8988T (cell line): ENCODE results near the gene KIFC1.
A peak's percentile ranks its signal among the peaks of the same experiment; 100 is the strongest.

Experiments
- DNase-seq: peaks from one replicate; pipeline ENCODE4 v3.0.0; 2011

KIFC1 gene

DNA sequence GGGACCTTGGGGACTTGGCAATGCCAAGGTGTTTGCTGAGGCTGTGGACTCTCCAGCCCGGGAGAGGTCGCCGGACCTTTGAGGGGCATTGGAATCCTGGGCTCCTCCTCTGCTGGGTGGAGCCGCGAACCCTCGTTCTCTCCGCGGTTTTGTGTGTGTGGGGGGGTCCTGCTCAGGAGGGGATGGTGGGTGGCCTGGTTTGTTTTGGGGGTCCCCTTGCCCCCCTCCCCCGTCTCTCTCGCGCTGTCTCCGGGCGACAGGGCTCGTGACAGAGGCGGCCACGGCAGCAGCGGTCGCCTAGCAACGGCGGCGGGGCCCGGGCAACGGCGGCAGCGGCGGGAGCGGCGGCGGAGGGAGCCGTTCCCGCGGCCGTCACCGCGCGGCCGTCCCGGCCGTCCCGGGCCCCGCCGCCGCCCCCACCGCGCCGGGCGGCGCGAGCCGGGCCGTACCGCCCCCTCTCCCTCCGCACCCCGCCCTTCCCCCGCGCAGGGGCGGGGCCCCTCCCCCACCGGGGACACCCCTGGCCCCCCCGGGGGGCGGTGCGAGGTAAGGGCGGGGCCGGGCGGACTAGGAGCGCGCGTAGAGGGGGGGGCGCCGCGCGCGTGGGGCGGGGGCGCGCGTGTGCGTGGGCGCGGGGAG lies 36.1 kb downstream of the KIFC1 start:
- DNase-seq = peak; percentile 94

DNA sequence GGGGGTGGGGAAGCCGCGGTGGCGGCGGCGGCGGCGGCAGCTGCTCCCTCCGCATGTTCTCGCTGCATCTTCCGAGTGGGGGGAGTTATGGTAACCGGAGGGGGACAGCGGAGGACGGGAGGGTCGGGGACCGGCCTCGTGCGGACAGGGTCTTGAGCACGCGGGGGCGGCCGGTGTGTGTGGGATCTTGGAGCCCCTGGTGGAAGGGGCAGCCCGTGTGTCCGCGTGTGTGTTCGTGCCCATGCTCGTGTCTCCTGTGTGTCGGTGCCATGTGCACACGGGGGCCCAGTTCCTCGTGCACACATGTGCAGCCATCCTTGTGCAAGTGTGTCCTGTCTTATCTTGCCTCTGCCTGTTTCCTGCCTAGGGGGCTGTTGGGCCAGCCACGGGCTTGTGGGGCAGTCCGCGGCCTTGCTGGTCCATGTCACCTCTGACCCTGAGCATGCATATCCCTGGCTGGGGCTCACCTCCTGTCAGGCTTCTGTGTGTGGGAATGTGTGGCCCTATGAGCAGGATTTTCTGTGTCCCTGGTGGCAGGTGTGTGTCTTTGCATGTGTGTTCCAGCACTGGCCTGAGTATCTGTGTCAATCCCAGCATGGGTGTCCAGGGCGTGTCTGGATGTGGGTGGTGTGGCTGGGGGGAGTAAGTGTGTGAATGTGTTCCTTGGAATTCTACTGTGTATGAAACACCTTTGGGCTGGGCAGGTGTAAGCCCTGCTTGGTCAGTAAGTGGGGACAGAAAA lies 36.8 kb downstream of the KIFC1 start:
- peak; percentile 92 for DNase-seq

DNA sequence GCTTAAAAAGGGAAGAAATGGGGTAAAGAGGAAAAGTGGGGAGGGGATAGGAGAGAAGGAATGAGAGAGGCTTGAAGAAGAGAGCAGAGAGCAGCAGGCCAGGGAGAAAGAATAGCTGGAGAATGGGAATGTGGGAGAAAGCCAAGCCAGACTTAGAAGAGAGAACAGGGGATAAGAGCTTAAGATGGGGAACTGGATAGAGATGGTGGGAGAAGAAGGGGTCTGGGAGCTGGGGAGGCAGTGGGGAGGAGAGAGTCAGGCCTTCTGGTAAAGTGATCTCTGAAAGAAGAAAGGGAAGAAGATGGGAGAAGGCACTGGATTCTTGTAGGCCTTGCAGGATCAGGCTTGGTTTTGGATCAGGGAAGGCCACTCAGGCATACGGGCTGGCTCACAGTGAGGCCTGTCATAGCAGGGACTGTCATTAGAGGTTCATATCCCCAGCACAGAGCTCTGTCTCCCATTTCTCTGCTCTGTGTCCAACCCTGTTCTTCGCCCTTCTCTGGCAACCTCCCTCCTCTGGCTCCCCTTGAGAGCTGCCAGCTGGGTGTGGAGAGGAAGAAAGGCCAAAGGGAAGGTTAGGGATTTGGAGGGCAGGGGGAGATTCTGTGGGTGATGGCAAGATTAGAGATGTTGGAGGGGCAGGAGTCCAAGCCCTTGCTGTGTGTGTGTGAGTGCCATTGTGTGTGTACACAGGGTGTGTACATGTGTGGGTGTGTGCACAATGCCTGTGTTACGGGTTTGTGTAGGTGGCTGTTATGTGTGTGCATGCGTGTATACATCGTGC lies 37.5 kb downstream of the KIFC1 start:
- no peak for DNase-seq

DNA sequence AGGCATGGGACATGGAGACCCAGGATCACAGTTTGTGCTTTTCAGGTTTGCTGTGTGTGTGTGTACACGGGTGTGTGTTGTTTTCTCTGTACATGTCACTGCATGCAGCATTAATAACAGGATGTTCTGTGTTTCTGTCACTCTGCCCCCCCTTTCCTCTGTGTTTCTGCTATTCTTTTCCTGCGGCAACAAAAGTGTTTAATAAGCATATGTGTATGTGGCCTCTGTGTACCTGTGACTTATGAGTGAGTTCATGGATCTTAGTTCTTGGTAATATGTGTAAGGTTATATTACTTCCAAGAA lies 38.1 kb downstream of the KIFC1 start:
- no peak for DNase-seq

DNA sequence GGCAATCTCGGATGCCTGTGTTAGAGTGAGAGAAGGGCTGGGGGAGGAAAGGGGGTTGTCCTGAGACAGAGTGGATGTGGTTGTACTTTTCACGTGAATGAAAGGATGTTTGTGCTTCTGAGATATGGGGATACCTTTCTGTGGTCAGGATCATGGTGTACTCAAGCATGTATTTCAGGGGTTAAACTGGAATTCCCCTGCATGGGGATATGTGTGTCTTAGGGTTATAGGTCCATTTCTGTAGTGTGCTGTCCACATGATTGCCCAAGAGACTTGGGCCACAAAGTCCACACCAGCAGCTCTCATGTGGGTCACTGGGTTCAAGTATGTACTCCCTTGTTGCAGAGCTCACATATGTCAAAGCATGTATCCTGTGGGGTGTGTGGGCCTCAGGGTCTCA lies 38.7 kb downstream of the KIFC1 start:
- no peak for DNase-seq

DNA sequence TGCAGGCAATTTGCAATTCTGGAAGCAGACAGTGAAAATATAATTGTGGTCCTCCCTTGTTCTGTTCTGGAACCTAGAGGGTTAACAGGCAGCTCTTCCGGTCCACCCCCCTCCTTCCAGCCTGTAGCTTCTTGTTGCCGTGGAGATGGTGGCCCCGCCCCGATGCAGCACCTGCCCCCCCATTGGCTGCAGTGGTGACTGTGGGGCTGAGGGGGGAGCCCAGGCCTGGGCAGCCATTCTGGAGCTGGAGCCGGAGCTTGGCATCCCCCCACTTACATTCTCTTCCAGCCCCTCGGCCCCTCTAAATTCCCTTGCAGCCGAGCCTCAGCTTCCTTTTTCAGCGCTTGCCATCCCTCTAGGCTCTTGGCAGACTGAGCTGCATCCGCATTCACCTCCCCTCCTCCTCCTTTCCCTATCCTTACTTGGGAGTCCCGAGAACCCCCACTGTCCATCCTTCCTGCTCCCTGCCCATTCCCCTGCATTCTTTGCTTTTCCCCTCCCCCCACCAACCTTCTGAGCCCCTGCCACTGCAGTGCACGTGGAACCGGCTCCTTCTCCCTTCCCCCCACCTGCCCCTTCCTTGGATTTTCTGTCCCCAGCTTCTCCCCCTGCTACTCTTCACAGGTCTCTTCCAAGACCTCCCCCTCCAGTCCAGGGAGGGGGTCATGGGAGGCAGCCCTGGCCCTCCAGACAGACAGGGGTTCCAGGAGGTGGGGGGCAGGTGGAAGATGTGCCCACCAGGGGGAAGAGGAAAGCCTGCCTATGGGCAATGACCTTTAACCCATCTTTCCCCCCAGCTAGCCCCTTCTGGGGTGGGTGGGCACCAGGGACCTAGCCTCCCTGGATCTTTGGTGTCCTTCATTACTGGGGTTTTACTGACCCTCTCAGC lies 39.6 kb downstream of the KIFC1 start:
- peak; percentile 99 for DNase-seq

DNA sequence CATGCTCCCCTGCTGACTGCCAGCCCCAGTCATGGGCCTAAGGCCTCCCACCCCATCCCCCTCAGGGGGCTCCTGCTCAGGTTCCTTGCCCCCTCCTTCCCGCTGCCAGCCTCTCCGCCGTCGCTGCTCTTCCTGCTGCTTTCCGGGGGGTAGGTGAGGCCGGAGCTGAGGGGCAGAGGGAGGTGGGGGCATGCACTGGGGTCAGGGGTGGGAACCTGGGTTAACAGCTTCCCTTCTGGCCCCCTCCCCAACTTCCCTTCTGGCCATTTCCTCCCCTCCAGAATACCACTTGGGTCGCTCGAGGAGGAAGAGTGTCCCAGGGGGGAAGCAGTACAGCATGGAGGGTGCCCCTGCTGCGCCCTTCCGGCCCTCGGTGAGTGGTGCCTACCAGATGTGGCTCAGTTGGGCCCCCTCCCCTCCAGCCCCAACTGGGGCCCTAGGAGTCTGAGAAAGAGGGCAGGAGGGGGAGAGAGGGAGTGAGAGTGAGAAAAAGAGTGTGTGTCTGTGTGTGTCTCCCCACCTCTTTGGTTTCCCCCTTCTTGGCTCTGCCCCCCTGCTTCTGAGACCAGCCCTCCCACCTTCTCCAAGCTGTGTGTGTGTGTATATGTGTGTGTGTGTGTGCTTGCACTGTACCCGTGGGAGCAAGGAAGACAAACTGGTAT lies 40.4 kb downstream of the KIFC1 start:
- DNase-seq = no peak

DNA sequence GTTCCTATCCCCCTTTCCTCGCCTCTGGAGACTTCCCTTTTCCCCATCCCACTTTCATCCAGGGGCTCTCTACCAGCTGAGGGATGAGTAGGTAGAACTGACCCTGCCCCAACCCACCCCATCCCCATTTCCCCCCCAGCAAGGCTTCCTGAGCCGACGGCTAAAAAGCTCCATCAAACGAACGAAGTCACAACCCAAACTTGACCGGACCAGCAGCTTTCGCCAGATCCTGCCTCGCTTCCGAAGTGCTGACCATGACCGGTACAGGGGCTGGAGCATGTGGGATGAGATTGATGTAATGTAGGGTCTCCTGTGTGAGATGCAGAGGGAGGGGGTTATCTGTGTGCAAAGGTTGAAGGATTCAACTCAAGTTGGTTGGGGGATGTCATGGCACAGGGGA lies 40.9 kb downstream of the KIFC1 start:
- DNase-seq = no peak

DNA sequence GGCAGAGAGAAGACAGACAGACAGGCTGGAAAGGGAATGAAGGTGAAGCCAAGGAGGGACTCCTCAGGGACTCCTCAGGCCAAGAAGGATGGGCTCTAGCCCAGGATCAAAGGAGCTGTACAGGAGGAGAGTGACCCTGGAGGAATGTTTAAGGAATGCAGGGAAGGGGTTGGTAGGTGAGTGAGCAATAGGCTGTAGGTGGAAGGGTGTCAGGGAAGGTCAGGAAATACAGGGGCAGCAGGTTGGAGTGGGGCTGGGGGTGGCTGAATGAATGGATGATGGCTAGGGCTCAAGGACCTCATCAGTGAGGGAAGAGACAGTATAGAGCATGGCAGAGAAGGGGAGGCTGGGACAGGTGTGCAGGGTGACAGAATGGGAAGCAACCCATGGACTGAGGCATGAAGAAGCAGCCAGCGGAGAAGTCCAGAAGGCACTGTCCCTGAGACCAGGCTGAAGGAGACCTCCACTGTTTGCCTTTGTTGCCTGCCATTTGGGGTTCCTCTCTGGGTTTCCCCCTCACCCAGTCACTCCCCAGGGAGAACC lies 41.4 kb downstream of the KIFC1 start:
- no peak for DNase-seq

DNA sequence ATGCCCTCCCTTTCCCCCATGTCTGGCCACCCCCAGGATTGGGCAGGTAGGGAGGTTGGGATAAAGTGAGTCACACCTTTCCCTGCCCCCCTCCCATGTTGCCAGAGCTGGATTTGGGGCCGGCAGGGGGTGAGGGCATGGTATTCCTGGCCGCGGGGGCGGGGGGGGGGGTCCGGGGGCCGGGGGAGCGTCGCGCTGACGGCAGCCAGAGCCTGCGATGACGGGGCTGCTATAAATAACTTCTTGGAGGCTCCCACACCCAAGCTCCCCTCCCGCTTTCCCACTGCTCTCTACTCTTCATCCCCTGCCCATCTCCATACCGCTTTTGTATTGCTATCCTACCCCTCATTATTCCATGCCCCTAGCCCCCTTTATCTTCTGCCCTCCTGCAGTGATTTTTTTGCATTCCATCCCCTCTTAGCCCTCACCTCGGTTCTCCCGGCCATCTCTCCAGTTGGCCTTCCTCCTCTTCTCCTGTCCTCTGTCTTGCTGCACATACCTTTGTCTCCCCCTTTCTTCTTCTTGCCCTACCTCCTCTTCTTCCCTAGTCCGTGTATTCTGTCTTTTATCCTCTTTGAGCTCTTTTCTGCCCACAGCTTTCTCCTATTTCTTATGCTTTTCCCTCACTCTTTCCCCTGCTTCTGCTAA lies 42.0 kb downstream of the KIFC1 start:
- no peak for DNase-seq

DNA sequence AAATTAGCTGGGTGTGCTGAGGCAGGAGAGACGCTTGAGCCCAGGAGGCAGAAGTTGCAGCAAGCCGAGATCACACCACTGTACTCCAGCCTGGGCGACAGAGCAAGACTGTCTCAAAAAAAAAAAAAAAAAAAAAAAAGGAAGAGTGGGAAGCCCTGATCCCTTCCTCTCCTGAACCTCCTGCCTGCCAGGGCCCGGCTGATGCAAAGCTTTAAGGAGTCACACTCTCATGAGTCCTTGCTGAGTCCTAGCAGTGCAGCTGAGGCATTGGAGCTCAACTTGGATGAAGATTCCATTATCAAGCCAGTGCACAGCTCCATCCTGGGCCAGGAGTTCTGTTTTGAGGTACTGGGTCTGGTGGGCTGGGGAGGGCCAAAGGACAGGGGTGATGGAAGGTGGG lies 43.3 kb downstream of the KIFC1 start:
- no peak for DNase-seq

DNA sequence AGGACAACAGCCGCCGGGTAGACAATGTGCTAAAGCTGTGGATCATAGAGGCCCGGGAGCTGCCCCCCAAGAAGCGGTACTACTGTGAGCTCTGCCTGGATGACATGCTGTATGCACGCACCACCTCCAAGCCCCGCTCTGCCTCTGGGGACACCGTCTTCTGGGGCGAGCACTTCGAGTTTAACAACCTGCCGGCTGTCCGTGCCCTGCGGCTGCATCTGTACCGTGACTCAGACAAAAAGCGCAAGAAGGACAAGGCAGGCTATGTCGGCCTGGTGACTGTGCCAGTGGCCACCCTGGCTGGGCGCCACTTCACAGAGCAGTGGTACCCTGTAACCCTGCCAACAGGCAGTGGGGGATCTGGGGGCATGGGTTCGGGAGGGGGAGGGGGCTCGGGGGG lies 46.0 kb downstream of the KIFC1 start:
- no peak for DNase-seq

DNA sequence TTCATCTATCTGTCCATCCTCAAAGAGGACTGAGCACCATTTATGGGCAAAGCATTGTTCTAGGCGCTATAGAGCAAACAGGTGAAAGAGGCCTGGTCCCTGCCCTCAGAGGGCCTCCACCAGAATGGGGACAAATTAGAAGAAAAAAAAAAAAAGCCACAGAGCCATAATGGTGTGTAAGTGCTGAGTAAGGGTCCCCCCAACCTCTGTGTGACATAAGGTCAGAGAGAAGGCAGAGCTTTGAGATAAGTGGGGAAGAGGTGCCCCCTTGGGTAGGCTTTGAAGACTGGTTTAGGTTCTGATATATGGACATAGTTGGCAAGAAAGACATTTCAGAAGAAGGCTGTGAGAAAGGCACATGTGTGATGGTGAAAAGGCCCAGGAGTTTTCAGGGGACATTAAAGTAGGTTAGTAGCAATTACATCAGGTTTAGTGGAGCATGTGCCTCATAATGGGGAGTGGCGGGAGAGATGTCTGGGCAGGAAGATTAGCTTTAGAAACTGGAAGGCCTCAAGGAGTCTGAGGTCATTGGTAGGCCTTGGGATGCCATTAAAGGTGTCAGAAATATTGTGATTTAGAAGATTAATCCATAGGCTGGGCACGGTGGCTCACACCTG lies 47.5 kb downstream of the KIFC1 start:
- no peak for DNase-seq

DNA sequence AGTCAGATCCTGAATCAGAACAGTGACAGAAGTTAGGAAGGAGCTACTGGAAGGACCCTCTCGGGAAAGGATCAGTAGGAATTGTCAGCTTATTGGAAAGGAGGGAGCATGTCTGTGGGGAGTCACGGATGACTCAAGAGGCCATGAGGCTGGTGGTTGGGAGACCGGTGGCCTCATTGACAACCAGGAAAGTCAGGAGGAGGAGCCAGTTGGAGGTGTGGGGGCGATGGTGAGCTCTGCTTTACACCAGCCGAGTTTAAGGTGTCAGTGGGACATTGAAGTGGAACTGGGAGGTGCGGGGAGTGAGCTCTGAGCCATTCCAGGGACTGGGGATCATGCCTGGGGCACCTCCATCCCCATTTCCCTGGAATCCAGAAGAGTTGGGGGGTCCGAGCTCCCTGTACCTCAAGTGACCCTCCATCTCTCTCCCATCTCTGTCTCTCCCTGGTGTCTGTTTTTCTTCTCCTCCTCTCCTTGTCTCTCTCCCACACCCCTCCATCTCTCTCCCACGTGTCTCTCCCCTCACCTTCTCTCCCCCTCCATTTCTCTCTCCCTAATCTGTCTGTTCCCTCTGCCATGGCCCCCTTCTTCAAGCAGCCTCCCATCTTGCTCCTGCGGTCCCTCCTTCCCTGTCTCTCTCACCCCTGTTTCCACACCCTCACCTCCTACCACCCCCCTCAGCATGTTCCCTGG lies 48.5 kb downstream of the KIFC1 start:
- no peak for DNase-seq

DNA sequence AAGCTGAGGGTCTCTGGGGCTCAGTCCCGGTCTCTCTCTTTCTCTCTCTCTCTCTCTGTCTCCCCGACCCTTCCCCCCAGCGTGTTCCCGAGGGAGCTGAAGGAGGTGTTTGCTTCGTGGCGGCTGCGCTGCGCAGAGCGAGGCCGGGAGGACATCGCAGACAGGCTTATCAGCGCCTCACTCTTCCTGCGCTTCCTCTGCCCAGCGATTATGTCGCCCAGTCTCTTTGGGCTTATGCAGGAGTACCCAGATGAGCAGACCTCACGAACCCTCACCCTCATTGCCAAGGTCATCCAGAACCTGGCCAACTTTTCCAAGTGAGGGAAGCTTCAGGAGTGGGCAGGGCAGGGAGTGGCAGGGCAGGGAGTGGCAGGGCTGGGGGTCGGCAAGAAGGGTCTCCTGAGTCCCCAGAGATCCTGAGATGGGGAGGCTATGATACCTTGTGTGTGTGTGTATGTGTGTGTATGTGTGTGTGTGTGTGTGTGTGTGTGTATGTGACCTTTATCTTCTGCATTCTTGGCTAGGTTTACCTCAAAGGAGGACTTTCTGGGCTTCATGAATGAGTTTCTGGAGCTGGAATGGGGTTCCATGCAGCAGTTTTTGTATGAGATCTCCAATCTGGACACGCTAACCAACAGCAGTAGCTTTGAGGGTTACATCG lies 49.2 kb downstream of the KIFC1 start:
- DNase-seq = no peak

DNA sequence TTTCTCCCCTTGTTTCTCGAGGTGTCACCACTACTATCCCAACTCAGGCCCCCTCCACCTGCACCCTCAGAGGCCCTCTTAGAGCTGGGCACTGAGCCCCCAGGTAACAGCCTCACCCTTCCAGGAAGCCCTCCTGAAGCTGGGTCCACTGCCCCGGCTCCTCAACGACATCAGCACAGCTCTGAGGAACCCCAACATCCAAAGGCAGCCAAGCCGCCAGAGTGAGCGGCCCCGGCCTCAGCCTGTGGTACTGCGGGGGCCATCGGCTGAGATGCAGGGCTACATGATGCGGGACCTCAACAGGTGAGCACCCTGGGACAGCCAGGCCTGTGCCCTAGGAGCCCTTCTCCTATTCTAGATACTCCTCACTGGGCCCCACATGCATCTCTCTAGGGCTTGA lies 49.8 kb downstream of the KIFC1 start:
- DNase-seq = no peak

DNA sequence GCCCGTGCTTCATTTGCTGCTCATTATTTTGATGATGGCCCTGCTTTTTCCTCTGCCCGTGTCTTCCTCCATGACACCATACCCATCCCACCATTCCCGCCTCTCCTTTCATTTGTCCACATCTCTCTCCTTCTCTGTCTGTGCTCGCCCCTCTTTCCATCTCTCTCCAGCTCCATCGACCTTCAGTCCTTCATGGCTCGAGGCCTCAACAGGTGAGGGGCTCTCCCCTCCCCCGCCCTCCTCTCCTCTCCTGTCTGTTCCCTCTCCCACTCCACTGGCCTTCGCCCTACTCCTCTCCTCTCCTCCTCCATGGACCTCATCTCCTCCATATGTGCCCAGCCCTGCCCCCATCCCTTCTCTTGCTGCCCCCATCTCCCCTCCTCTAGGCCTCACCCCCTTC lies 50.7 kb downstream of the KIFC1 start:
- DNase-seq = no peak

DNA sequence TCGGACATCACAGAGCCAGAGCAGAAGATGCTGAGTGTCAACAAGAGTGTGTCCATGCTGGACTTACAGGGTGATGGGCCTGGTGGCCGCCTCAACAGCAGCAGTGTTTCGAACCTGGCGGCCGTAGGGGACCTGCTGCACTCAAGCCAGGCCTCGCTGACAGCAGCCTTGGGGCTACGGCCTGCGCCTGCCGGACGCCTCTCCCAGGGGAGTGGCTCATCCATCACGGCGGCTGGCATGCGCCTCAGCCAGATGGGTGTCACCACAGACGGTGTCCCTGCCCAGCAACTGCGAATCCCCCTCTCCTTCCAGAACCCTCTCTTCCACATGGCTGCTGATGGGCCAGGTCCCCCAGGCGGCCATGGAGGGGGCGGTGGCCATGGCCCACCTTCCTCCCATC lies 51.4 kb downstream of the KIFC1 start:
- no peak for DNase-seq

DNA sequence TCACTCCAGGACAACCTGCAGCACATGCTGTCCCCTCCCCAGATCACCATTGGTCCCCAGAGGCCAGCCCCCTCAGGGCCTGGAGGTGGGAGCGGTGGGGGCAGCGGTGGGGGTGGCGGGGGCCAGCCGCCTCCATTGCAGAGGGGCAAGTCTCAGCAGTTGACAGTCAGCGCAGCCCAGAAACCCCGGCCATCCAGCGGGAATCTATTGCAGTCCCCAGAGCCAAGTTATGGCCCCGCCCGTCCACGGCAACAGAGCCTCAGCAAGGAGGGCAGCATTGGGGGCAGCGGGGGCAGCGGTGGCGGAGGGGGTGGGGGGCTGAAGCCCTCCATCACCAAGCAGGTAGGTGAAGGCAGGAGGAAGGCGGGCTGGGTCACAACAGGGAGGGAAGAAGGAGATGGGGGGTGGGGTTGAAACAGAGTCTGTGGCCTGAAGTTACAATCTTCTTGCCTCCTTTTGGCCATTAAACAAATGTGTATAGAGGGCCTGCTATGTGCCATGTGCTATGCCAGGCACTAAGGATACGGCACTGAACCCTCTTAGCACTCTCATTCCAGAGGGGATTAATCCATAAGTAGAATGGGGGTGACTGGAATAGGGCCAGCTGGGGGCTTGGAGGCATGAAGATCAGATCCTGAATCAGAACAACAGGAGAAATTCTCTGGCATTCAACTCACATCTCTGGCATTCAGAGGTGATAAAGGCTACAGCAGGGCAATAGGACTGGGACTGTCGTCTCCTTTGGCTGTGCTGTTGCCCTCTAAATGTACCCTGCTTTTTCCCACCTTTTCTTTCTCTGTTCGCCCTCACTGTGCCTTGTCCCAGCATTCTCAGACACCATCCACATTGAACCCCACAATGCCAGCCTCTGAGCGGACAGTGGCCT lies 52.2 kb downstream of the KIFC1 start:
- no peak for DNase-seq
